MM.1S (cell line): ENCODE measurements around the gene CLEC18B.
"Not testable (repeated sequence)": the region's sequence is repeated elsewhere in the genome, so short reads cannot be mapped to it uniquely, and the experiment has no call there.

Experiments
- DNase-seq: peaks from one replicate; pipeline ENCODE4 v3.0.0-alpha.2; 2015
- H2AFZ ChIP-seq: fragments of 300-600 bp; sonication (generic); 2 replicates; pipeline ENCODE4 v1.6.0; 2016; ENCODE audit warnings: antibody characterized with exemption, low read length
- H3F3A ChIP-seq: fragments of 300-600 bp; sonication (generic); 2 replicates; pipeline ENCODE4 v1.6.1; 2016; ENCODE audit warnings: mild to moderate bottlenecking, antibody characterized with exemption, low read length, moderate library complexity, mixed read lengths; ENCODE audit not compliant: insufficient read depth
- H3K27ac ChIP-seq: fragments of 300-600 bp; sonication (generic); 2 replicates; pipeline ENCODE4 v1.5.1; 2016; ENCODE audit warnings: mild to moderate bottlenecking, low read length
- H3K27me3 ChIP-seq: fragments of 300-600 bp; sonication (generic); replicated peaks from 2 replicates; pipeline ENCODE4 v1.6.0; 2016; ENCODE audit warnings: low read length; ENCODE audit not compliant: insufficient read depth
- H3K36me3 ChIP-seq: fragments of 300-600 bp; sonication (generic); replicated peaks from 2 replicates; pipeline ENCODE4 v1.6.1; 2016; ENCODE audit warnings: mild to moderate bottlenecking, low read length, mixed read lengths; ENCODE audit not compliant: insufficient read depth
- H3K4me1 ChIP-seq: fragments of 300-600 bp; sonication (generic); 2 replicates; pipeline ENCODE4 v1.6.1; 2016; ENCODE audit warnings: low read length, mixed read lengths
- H3K4me2 ChIP-seq: fragments of 300-600 bp; sonication (generic); 2 replicates; pipeline ENCODE4 v1.6.0; 2016; ENCODE audit warnings: low read depth, low read length
- H3K4me3 ChIP-seq: fragments of 300-600 bp; sonication (generic); 2 replicates; pipeline ENCODE4 v1.5.1; 2016; ENCODE audit warnings: low read length, mixed read lengths
- H3K79me2 ChIP-seq: fragments of 300-600 bp; sonication (generic); 2 replicates; pipeline ENCODE4 v1.6.1; 2016; ENCODE audit warnings: mixed run types, low read length, mixed read lengths
- H3K9ac ChIP-seq: fragments of 300-600 bp; sonication (generic); 2 replicates; pipeline ENCODE4 v1.6.1; 2016; ENCODE audit warnings: low read length, mixed read lengths
- H3K9me2 ChIP-seq: fragments of 300-600 bp; sonication (generic); replicated peaks from 2 replicates; pipeline ENCODE4 v1.6.1; 2016; ENCODE audit warnings: mild to moderate bottlenecking, low read length, mixed read lengths; ENCODE audit not compliant: insufficient read depth
- H3K9me3 ChIP-seq: fragments of 300-600 bp; sonication (generic); replicated peaks from 2 replicates; pipeline ENCODE4 v1.6.1; 2016; ENCODE audit warnings: mild to moderate bottlenecking, low read length, mixed read lengths; ENCODE audit not compliant: insufficient read depth
- H4K20me1 ChIP-seq: fragments of 300-600 bp; sonication (generic); 2 replicates; pipeline ENCODE4 v1.6.1; 2016; ENCODE audit warnings: mild to moderate bottlenecking, low read length, moderate library complexity, mixed read lengths; ENCODE audit not compliant: insufficient read depth
- EZH2 ChIP-seq: fragments of 300-600 bp; sonication (generic); optimal IDR thresholded peaks from 2 replicates; pipeline ENCODE3; 2017; ENCODE audit warnings: low read depth, mild to moderate bottlenecking, antibody characterized with exemption, low read length, mixed read lengths
- EZH2phosphoT487 ChIP-seq: fragments of 300-600 bp; sonication (generic); IDR thresholded peaks from 2 replicates; pipeline ENCODE4 v1.6.1; 2018; ENCODE audit warnings: antibody characterized with exemption, low read length
- TF ChIP-seq, protein P1 (sequence below): fragments of 300-600 bp; sonication (generic); IDR thresholded peaks from 2 replicates; pipeline ENCODE4 v1.5.1; 2016; ENCODE audit warnings: antibody characterized with exemption, low read length, mixed read lengths

CLEC18B gene

DNA sequence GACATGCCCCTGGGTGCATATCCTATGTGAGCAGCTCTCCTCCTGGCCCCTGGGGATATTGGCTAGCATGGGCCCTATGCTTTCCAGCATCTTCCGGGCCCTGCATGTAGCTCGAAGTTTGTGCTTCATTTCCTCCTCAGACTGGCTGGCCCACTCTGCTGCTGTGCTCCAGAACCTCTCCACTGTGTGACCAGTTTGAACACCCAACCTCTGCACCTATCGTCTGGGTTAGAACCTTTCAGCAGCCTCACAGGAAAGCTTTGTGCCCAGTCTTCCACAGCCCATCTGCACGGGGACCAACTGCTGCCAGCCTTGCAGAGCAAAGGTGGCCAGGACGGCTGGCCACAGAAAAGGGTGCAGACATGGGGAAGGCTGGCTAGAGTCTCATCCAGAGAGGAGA lies 10.2 kb upstream of the CLEC18B start:
- H3K9me2 ChIP-seq = no peaks in the 10 kb centered on the region
- H3K36me3 ChIP-seq = no peaks in the 10 kb centered on the region
- DNase-seq = no peak
- no peaks in the 10 kb centered on the region for H4K20me1 ChIP-seq
- H3K27me3 ChIP-seq = no peaks in the 10 kb centered on the region
- H3K4me3 ChIP-seq = no peak overlapping the region
- H3F3A ChIP-seq = no peaks in the 10 kb centered on the region
- no peaks in the 10 kb centered on the region for H3K79me2 ChIP-seq
- no peak overlapping the region for H2AFZ ChIP-seq
- no peak overlapping the region for H3K27ac ChIP-seq
- no peak overlapping the region for H3K4me2 ChIP-seq
- no peaks in the 10 kb centered on the region for H3K4me1 ChIP-seq
- TF ChIP-seq, protein P1, sequence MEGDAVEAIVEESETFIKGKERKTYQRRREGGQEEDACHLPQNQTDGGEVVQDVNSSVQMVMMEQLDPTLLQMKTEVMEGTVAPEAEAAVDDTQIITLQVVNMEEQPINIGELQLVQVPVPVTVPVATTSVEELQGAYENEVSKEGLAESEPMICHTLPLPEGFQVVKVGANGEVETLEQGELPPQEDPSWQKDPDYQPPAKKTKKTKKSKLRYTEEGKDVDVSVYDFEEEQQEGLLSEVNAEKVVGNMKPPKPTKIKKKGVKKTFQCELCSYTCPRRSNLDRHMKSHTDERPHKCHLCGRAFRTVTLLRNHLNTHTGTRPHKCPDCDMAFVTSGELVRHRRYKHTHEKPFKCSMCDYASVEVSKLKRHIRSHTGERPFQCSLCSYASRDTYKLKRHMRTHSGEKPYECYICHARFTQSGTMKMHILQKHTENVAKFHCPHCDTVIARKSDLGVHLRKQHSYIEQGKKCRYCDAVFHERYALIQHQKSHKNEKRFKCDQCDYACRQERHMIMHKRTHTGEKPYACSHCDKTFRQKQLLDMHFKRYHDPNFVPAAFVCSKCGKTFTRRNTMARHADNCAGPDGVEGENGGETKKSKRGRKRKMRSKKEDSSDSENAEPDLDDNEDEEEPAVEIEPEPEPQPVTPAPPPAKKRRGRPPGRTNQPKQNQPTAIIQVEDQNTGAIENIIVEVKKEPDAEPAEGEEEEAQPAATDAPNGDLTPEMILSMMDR = no peak
- TF ChIP-seq EZH2phosphoT487 (no peak), EZH2 (no peak)
- H3K9me3 ChIP-seq = no peaks in the 10 kb centered on the region
- H3K9ac ChIP-seq = no peak overlapping the region

DNA sequence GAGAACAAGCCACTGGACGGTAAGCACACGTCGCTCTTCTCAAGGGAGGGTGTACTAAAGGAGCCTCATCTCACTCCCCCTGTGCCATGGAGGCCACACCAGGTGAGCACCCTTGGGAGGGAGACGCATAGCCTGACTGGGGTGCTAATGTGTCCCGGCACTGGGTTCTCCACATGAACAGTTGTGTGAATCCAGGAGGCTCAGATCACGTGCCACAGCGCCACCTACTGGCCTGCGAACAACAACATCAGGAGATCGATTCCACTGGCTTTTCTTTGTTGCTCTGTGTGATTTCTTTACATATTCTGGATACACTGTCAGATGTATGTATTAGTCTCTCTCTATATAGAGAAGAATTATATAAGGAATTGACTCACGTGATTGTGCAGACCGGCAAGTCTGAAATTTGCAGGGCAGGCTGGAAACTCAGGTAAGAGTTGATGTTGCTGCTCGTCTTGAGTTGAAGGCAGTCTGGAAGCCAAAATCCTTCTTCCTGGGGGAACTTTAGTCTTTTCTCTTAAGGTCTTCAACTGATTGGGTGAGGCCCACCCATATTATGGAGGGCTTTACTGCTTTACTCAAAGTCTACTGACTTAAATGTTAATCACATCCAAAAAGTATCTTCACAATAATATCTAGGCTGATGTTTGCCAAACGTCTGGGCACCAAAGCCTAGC lies 8.9 kb upstream of the CLEC18B start:
- H3K4me3 ChIP-seq, H2AFZ ChIP-seq, H3K4me1 ChIP-seq, H3K9ac ChIP-seq, DNase-seq, H3F3A ChIP-seq, H3K4me2 ChIP-seq, H3K9me2 ChIP-seq, H3K9me3 ChIP-seq, H4K20me1 ChIP-seq, H3K79me2 ChIP-seq, H3K36me3 ChIP-seq, H3K27ac ChIP-seq, H3K27me3 ChIP-seq: not testable (repeated sequence)
- TF ChIP-seq, protein P1 = peak; percentile 40

DNA sequence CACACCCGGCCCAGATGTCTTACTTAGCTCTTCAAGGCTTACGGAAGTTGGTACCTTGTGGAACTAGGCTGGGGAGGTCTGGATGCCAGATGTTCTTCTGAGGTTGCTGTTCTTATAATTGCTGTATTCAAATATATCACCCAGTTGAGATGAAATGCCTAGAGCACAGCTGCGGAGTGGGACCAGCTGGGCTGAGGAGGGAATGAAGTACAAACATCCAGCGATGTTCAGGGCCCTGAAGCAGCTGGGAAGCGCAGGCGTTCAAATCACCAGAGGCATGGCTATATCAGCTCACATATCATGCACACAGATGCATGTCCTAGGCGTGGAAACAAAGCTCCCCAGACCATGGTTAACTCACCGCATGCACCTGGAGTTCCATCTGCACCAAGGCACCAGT lies 7.2 kb upstream of the CLEC18B start:
- H3K4me3 ChIP-seq, H3K9me2 ChIP-seq, H3K27me3 ChIP-seq, H2AFZ ChIP-seq, H4K20me1 ChIP-seq, H3K36me3 ChIP-seq, H3F3A ChIP-seq, H3K9ac ChIP-seq, DNase-seq, H3K4me2 ChIP-seq, H3K4me1 ChIP-seq, H3K79me2 ChIP-seq, H3K27ac ChIP-seq, H3K9me3 ChIP-seq: not testable (repeated sequence)

DNA sequence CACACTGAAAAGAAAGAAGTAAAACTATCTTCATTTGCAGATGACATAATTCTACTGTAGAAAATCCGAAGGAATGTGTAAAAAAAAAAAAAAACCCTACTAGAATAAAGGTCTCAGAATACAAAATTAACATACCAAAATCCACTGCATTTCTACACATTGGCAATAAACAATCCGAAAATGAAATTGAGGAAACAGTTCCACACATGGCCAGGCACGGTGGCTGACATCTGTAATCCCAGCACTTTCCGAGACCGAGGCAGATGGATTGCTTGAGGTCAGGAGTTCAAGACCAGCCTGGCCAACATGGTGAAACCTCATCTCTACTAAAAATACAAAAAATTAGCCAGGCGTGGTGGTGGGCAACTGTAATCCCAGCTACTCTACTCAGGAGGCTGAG lies 4.5 kb upstream of the CLEC18B start:
- H3K4me3 ChIP-seq, H3K9ac ChIP-seq, H3K4me1 ChIP-seq, H4K20me1 ChIP-seq, H3K27ac ChIP-seq, H3K4me2 ChIP-seq, H2AFZ ChIP-seq, H3K36me3 ChIP-seq, H3F3A ChIP-seq, H3K9me2 ChIP-seq, H3K9me3 ChIP-seq, H3K27me3 ChIP-seq, H3K79me2 ChIP-seq, DNase-seq: not testable (repeated sequence)

DNA sequence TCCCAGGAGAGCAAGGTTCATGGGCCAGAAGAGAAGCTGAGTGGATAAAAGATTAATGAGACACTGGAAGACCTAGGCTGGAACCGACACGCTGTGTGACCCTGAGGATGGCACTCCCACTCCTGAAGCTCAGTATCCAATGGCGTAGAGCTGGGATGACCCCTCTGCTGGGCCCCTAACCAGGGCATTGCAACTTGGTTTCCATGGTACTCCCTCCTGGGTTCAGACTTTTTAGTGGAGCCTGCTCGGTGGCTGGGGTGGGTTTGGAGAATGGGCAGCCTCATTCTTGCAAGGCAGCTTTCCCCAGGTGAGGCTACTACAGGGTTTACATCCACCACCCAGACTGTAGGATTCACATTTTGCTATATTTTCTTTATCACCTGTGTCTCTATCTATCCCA lies 2.4 kb upstream of the CLEC18B start:
- not testable (repeated sequence) for H3K4me1 ChIP-seq, H3K9me3 ChIP-seq, H3K4me3 ChIP-seq, H3K27ac ChIP-seq, H3F3A ChIP-seq, H4K20me1 ChIP-seq, H3K36me3 ChIP-seq, H3K27me3 ChIP-seq, DNase-seq, H2AFZ ChIP-seq, H3K79me2 ChIP-seq, H3K4me2 ChIP-seq, H3K9ac ChIP-seq, H3K9me2 ChIP-seq

DNA sequence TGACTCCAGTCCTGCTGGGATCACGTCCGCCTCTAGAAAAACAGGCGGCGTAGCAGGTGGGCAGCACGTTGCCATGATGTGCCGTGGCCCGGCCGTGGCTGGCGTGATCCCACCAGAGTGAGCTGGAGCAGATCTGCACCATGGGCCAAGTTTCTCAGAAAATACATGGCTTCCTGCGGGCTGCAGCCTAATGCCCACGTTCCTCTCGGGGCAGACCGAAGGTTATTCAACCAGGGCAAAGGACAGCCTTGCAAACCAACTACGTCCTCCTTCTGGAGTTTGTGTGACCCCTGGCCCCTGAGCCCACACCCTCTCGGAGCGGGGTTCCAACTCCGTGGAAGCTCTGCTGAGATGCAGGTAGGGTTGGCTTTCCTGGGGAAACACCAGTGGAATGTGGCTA lies 808 bp upstream of the CLEC18B start:
- H3K27ac ChIP-seq, H3K4me3 ChIP-seq, H3K4me2 ChIP-seq, H3K36me3 ChIP-seq, H3F3A ChIP-seq, H3K79me2 ChIP-seq, H3K27me3 ChIP-seq, H2AFZ ChIP-seq, DNase-seq, H4K20me1 ChIP-seq, H3K9me3 ChIP-seq, H3K4me1 ChIP-seq, H3K9ac ChIP-seq, H3K9me2 ChIP-seq: not testable (repeated sequence)

DNA sequence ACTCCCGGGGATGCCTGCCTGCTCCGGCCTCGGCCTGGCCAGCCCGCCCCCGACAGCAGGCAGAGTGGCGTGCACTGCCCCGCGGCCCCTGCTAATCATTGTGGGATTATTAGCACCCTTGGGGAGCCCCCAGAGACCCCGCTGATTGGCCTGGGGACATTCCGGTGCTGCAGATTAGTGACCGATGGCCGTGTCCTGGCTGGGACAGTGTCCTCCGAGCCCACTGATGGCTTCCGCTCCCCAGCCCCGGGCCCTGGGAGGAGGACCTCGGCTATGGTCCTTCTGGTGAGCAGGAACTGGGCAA lies 156 bp upstream of the CLEC18B start:
- DNase-seq, H3K27me3 ChIP-seq, H3K9ac ChIP-seq, H3K9me3 ChIP-seq, H3K9me2 ChIP-seq, H3F3A ChIP-seq, H3K36me3 ChIP-seq, H4K20me1 ChIP-seq, H3K4me1 ChIP-seq, H2AFZ ChIP-seq, H3K79me2 ChIP-seq, H3K27ac ChIP-seq, H3K4me3 ChIP-seq, H3K4me2 ChIP-seq: not testable (repeated sequence)
